Measurements from ENCODE around the gene AXIN1.

The AXIN1 gene

GRCh38 chr16:380762-381011 is 28.2 kb upstream of the AXIN1 start:
- peak overlapping the region; percentile 76 for H3K9ac ChIP-seq (ENCODE audit: low read depth, low read length, poor library complexity, severe bottlenecking)
- no peaks in the 10 kb centered on the region for H3K36me3 ChIP-seq (ENCODE audit: insufficient read depth, low read length)
- H3K4me3 ChIP-seq (ENCODE audit: low read length, poor library complexity, severe bottlenecking) = peak overlapping the region; percentile 76
- H3K4me2 ChIP-seq (ENCODE audit: low read depth, low read length, poor library complexity, severe bottlenecking) = peak overlapping the region; percentile 70
- no peaks in the 10 kb centered on the region for H3K9me3 ChIP-seq (ENCODE audit: insufficient read depth, low read depth, low read length)
- H3K79me2 ChIP-seq (ENCODE audit: insufficient read depth, low read length) = peaks cover 21% of the 10 kb centered on the region
- TF ChIP-seq CTCF (conservative IDR thresholded peaks at IDR 0.05; ENCODE audit: low read length) (no peak), EZH2phosphoT487 (IDR thresholded peaks at IDR 0.05; ENCODE audit: borderline replicate concordance) (no peak)
- H3F3A ChIP-seq (ENCODE audit: low read depth) = no peaks in the 10 kb centered on the region
- no peaks in the 10 kb centered on the region for H3K27me3 ChIP-seq (ENCODE audit: insufficient read depth, low read length, poor library complexity, severe bottlenecking)
- H2AFZ ChIP-seq (ENCODE audit: low read length) = no peak overlapping the region
- no peaks in the 10 kb centered on the region for H3K9me2 ChIP-seq (replicated peaks; ENCODE audit: low read depth, low read length)
- no peaks in the 10 kb centered on the region for H4K20me1 ChIP-seq (ENCODE audit: insufficient read depth, low read length, poor library complexity, severe bottlenecking)
- peaks cover 18% of the 10 kb centered on the region for H3K4me1 ChIP-seq (ENCODE audit: insufficient read depth, low read length, poor library complexity, severe bottlenecking)

GRCh38 chr16:379961-380761 is 27.6 kb upstream of the AXIN1 start:
- TF ChIP-seq CTCF (conservative IDR thresholded peaks at IDR 0.05; ENCODE audit: low read length) (no peak), EZH2phosphoT487 (IDR thresholded peaks at IDR 0.05; ENCODE audit: borderline replicate concordance) (no peak)
- Histone ChIP-seq H3K36me3 (ENCODE audit: insufficient read depth, low read length) (no peaks in the 10 kb centered on the region), H3K4me3 (ENCODE audit: low read length, poor library complexity, severe bottlenecking) (peak overlapping the region; percentile 76), H4K20me1 (ENCODE audit: insufficient read depth, low read length, poor library complexity, severe bottlenecking) (no peaks in the 10 kb centered on the region), H3K9me2 (replicated peaks; ENCODE audit: low read depth, low read length) (no peaks in the 10 kb centered on the region), H3K4me1 (ENCODE audit: insufficient read depth, low read length, poor library complexity, severe bottlenecking) (peaks cover 18% of the 10 kb centered on the region), H3K9me3 (ENCODE audit: insufficient read depth, low read depth, low read length) (no peaks in the 10 kb centered on the region), H2AFZ (ENCODE audit: low read length) (no peak overlapping the region), H3K9ac (ENCODE audit: low read depth, low read length, poor library complexity, severe bottlenecking) (peak overlapping the region; percentile 76), H3K27me3 (ENCODE audit: insufficient read depth, low read length, poor library complexity, severe bottlenecking) (no peaks in the 10 kb centered on the region), H3K79me2 (ENCODE audit: insufficient read depth, low read length) (peaks cover 21% of the 10 kb centered on the region), H3F3A (ENCODE audit: low read depth) (no peaks in the 10 kb centered on the region), H3K4me2 (ENCODE audit: low read depth, low read length, poor library complexity, severe bottlenecking) (peak overlapping the region; percentile 70)

GRCh38 chr16:379183-379960 is 26.8 kb upstream of the AXIN1 start:
- Histone ChIP-seq H3K9ac (ENCODE audit: low read depth, low read length, poor library complexity, severe bottlenecking) (peak overlapping the region; percentile 76), H3K4me3 (ENCODE audit: low read length, poor library complexity, severe bottlenecking) (peak overlapping the region; percentile 76), H3K36me3 (ENCODE audit: insufficient read depth, low read length) (no peaks in the 10 kb centered on the region), H3K79me2 (ENCODE audit: insufficient read depth, low read length) (peaks cover 21% of the 10 kb centered on the region), H3K4me1 (ENCODE audit: insufficient read depth, low read length, poor library complexity, severe bottlenecking) (peaks cover 18% of the 10 kb centered on the region), H3K4me2 (ENCODE audit: low read depth, low read length, poor library complexity, severe bottlenecking) (peak overlapping the region; percentile 70), H3K9me3 (ENCODE audit: insufficient read depth, low read depth, low read length) (no peaks in the 10 kb centered on the region), H3K9me2 (replicated peaks; ENCODE audit: low read depth, low read length) (no peaks in the 10 kb centered on the region), H3K27me3 (ENCODE audit: insufficient read depth, low read length, poor library complexity, severe bottlenecking) (no peaks in the 10 kb centered on the region), H4K20me1 (ENCODE audit: insufficient read depth, low read length, poor library complexity, severe bottlenecking) (no peaks in the 10 kb centered on the region), H3F3A (ENCODE audit: low read depth) (no peaks in the 10 kb centered on the region), H2AFZ (ENCODE audit: low read length) (no peak overlapping the region)
- no peak for TF ChIP-seq EZH2phosphoT487 (IDR thresholded peaks at IDR 0.05; ENCODE audit: borderline replicate concordance)
- TF ChIP-seq CTCF (conservative IDR thresholded peaks at IDR 0.05; ENCODE audit: low read length) = no peak

Measured in Loucy (cell line).